H1 (cell line): Measurements from ENCODE around the gene ADRB1. TPM values are rescaled to one million over a fixed set of nuclear protein-coding genes. Genes with fewer than 3 reads are reported as not detected.

ENCODE experiments used
- BCL11A ChIP-seq, 2 experiments: IDR thresholded peaks; one replicate each; pipeline ENCODE4 v1.6.1; 2011; ENCODE audit warnings: low read depth in 2 of 2, low read length in 2 of 2, mild to moderate bottlenecking in 2 of 2
- E2F6 ChIP-seq: IDR thresholded peaks from 2 replicates; pipeline ENCODE4 v1.6.1; 2012; ENCODE audit warnings: inconsistent platforms
- EP300 ChIP-seq, 2 experiments: IDR thresholded peaks; 1 replicate in 1 of 2; 2 replicates in 1 of 2; pipeline ENCODE4 v1.6.1; 2011 to 2012; ENCODE audit warnings: low read depth in 2 of 2, low read length in 2 of 2, mild to moderate bottlenecking in 2 of 2, borderline replicate concordance in 1 of 2, inconsistent platforms in 1 of 2, moderate library complexity in 1 of 2
- GTF2F1 ChIP-seq: IDR thresholded peaks from 2 replicates; pipeline ENCODE4 v1.6.1; 2012; ENCODE audit warnings: low read depth, low read length, improper control_type of control experiment, borderline replicate concordance
- KDM4A ChIP-seq: IDR thresholded peaks from one replicate; pipeline ENCODE4 v1.7.1; 2012; ENCODE audit warnings: low read depth, mild to moderate bottlenecking, moderate library complexity, low read length, inconsistent platforms; ENCODE audit not compliant: severe bottlenecking
- SP1 ChIP-seq: IDR thresholded peaks from 2 replicates; pipeline ENCODE4 v1.6.1; 2011; ENCODE audit warnings: low read depth, low read length
- TBP ChIP-seq: IDR thresholded peaks from 2 replicates; pipeline ENCODE4 v1.6.1; 2011; ENCODE audit warnings: low read depth, low read length, improper control_type of control experiment
- polyA plus RNA-seq, 7 experiments: library from polyadenylated mRNA; depleted of rRNA in 3 of 7; stranded (reverse) in 5 of 7; unstranded in 2 of 7; fragments of >200 nt in 5 of 7; fragments of 200-250 nt in 2 of 7; gene quantifications; 1 replicate in 5 of 7; 2 replicates in 1 of 7; 4 replicates in 1 of 7; pipeline versions ENCODE4 v1.2.1 to v1.2.3, GENCODE V29; 2011 to 2013; ENCODE audit warnings: missing spikeins in 2 of 7, mixed read lengths in 2 of 7
- total RNA-seq: library from RNA; stranded (reverse); fragmentation: NEBNext Ultra II Directional; extraction: Animal tissue kit (Norgen Biotek cat#: 25700); gene quantifications from 2 replicates; pipeline ENCODE4 v1.2.1, GENCODE V29; 2021

ADRB1 gene
- total and polyA plus RNA-seq, 2 of the 8 experiments (the other 6 are each of a cell fraction or from before 2014, with no cell fraction given) = 0.14 to 0.48 TPM

GRCh38 chr10:114064151-114065048, 20.7 kb downstream of the ADRB1 start (continued):
- no peak for TF ChIP-seq E2F6
- no peak for TF ChIP-seq BCL11A (IDR thresholded peaks at IDR 0.05; ENCODE audit: low read depth in 2 of 2, low read length in 2 of 2)
- no peak for TF ChIP-seq SP1
- no peak for TF ChIP-seq KDM4A
- TF ChIP-seq GTF2F1 = no peak
- TF ChIP-seq EP300 (IDR thresholded peaks at IDR 0.05; ENCODE audit: borderline replicate concordance in 1 of 2, low read depth in 2 of 2, low read length in 2 of 2) = no peak
- TF ChIP-seq TBP = no peak
